OCI-LY3 (cell line): ENCODE measurements around the gene PIP5K1A.

Experiments used
- EZH2phosphoT487 ChIP-seq: fragments of 200-600 bp; shearing (Covaris generic); IDR thresholded peaks from 2 replicates; pipeline ENCODE4 v1.6.1; 2018; ENCODE audit warnings: antibody characterized with exemption, mixed run types, low read depth
- TF ChIP-seq, protein P1 (sequence below): fragments of 200-600, 300-600 bp; sonication (generic); IDR thresholded peaks from 2 replicates; pipeline ENCODE4 v1.5.1; 2014; ENCODE audit warnings: antibody characterized with exemption, low read length, low read depth

DNA sequence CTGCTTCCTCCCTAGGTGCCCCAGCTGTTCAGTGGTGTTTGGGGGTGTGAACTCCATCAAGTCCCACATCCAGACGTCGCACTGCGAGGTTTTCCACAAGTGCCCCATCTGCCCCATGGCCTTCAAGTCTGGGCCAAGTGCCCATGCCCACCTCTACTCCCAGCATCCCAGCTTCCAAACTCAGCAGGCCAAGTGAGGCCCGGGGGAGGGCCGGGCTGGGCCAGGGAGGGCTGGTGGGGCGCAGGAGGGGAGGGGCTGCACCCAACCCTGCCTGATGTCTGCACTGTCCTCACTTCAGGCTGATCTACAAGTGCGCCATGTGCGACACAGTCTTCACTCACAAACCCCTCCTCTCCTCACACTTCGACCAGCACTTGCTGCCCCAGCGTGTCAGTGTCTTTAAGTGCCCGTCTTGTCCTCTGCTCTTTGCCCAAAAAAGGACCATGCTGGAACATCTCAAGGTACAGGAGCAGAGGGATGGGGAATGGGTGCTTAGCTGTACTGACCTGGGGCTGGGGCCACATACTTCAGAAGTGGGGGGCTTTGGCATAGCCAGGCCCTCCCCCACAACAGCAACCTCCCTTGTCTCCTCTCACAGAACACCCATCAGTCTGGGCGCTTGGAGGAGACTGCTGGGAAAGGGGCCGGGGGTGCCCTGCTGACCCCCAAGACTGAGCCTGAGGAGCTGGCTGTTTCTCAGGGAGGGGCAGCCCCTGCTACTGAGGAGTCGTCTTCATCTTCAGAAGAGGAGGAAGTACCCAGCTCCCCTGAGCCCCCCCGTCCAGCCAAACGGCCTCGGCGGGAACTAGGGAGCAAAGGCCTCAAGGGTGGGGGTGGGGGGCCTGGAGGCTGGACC is 91.0 kb downstream of the PIP5K1A start:
- TF ChIP-seq, protein P1, sequence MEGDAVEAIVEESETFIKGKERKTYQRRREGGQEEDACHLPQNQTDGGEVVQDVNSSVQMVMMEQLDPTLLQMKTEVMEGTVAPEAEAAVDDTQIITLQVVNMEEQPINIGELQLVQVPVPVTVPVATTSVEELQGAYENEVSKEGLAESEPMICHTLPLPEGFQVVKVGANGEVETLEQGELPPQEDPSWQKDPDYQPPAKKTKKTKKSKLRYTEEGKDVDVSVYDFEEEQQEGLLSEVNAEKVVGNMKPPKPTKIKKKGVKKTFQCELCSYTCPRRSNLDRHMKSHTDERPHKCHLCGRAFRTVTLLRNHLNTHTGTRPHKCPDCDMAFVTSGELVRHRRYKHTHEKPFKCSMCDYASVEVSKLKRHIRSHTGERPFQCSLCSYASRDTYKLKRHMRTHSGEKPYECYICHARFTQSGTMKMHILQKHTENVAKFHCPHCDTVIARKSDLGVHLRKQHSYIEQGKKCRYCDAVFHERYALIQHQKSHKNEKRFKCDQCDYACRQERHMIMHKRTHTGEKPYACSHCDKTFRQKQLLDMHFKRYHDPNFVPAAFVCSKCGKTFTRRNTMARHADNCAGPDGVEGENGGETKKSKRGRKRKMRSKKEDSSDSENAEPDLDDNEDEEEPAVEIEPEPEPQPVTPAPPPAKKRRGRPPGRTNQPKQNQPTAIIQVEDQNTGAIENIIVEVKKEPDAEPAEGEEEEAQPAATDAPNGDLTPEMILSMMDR, result no peak
- no peak for TF ChIP-seq EZH2phosphoT487
